ENCODE measurements around the gene ZNF157. TPM values are rescaled to one million over a fixed set of nuclear protein-coding genes. Genes with fewer than 3 reads are reported as not detected.

Gene ZNF157
- polyA plus RNA-seq, 3 donors: not detected

- peaks cover 53 to 64% of the 10 kb centered on the region in 2 donors for H3K36me3 Mint-ChIP-seq
- Histone ChIP-seq H3K4me1 (ENCODE audit: control insufficient read depth in 1 of 2, insufficient read depth in 2 of 2, low read length in 2 of 2) (no peaks in the 10 kb centered on the region), H2AFZ (ENCODE audit: insufficient read depth, low read depth, low read length, poor library complexity, severe bottlenecking) (no peak overlapping the region), H3K4me2 (replicated peaks; ENCODE audit: extremely low read depth, low read length, poor library complexity, severe bottlenecking) (no peak overlapping the region), H3K27me3 (ENCODE audit: control insufficient read depth in 2 of 2, insufficient read depth in 2 of 2, low read length in 2 of 2) (no peaks in the 10 kb centered on the region), H3K9me3 (replicated peaks in 1 of 2; ENCODE audit: control insufficient read depth in 1 of 2, insufficient read depth in 1 of 2, low read length in 2 of 2) (peaks cover 8 to 11% of the 10 kb centered on the region in 2 donors), H3K27ac (ENCODE audit: low read depth in 1 of 2, low read length in 2 of 2) (no peak overlapping the region), H4K20me1 (ENCODE audit: insufficient read depth, low read length) (no peaks in the 10 kb centered on the region), H3K79me2 (ENCODE audit: insufficient read depth, low read length) (no peaks in the 10 kb centered on the region), H3K36me3 (replicated peaks in 1 of 2; ENCODE audit: control insufficient read depth in 1 of 2, insufficient read depth in 2 of 2, low read length in 2 of 2) (peaks cover 21 to 58% of the 10 kb centered on the region in 2 donors), H3K9ac (ENCODE audit: insufficient read depth, low read length, poor library complexity, severe bottlenecking) (no peak overlapping the region), H3K4me3 (replicated peaks in 1 of 3; ENCODE audit: low read depth in 2 of 3, low read length in 3 of 3) (no peak overlapping the region)
- H3K4me1 Mint-ChIP-seq: no peaks in the 10 kb centered on the region
- no CpG with 5 or more reads among the region's 1 CpG for WGBS (ENCODE audit: insufficient coverage)
- DNase-seq: no peak
- no peak overlapping the region for H3K27ac Mint-ChIP-seq
- peaks cover 6 to 46% (median 25%) of the 10 kb centered on the region in 7 donors for H3K9me3 Mint-ChIP-seq
- no peak for TF ChIP-seq CTCF (IDR thresholded peaks at IDR 0.05)
- intact Hi-C loops (cut with micrococcal nuclease): no loop called here
- H3K4me3 Mint-ChIP-seq: no peak overlapping the region
- peaks cover 0 to 1% (median 0%) of the 10 kb centered on the region in 3 donors for H3K27me3 Mint-ChIP-seq (ENCODE audit: low read depth in 3 of 3)
Observed at GRCh38 chrX:47460561-47460960, 90.2 kb downstream of the ZNF157 start.

Small RNA genes within 50 kb of the gene (small RNA-seq; reads per million reads assigned to genes)
- not detected for gene SNORA11C (ENCODE audit: insufficient read length, low read depth)

Other genes with a start within 250 kb of the ZNF157 start
- 100 to 1,000 TPM in 2 of 3 donors, 10 to 100 TPM in 1; 35.2 to 139 (median 104) TPM for gene NDUFB11, start 225.9 kb upstream of the ZNF157 start, polyA plus RNA-seq
- gene RBM10, start 225.4 kb upstream of the ZNF157 start, polyA plus RNA-seq: 10 to 100 TPM in 2 of 3 donors, 1 to 10 TPM in 1; 7.3 to 29.4 (median 14.0) TPM
- gene UBA1, start 176.7 kb upstream of the ZNF157 start, polyA plus RNA-seq: 100 to 1,000 TPM; 125 to 157 (median 150) TPM
- 10 to 100 TPM in 2 of 3 donors, 1 to 10 TPM in 1; 7.3 to 97.4 (median 14.1) TPM for gene CDK16, start 151.9 kb upstream of the ZNF157 start, polyA plus RNA-seq
- 1 to 10 TPM; 6.7 to 9.7 (median 8.8) TPM for gene USP11, start 137.6 kb upstream of the ZNF157 start, polyA plus RNA-seq
- gene ZNF41, start 112.6 kb downstream of the ZNF157 start, polyA plus RNA-seq: 1 to 10 TPM; 1.8 to 4.3 (median 3.1) TPM
- 100 to 1,000 TPM in 1 of 3 donors, 10 to 100 TPM in 2; 49.7 to 105 (median 68.6) TPM for gene ARAF, start 190.6 kb downstream of the ZNF157 start, polyA plus RNA-seq
- gene TIMP1, start 211.9 kb downstream of the ZNF157 start, polyA plus RNA-seq: 100 to 1,000 TPM; 591 to 682 (median 632) TPM
- gene SYN1, start 249.3 kb downstream of the ZNF157 start, polyA plus RNA-seq: 1 to 10 TPM in 1 of 3 donors, under 1 TPM in 2; 0.11 to 4.0 (median 0.29) TPM